ENCODE measurements around the gene DHX30.

DNA sequence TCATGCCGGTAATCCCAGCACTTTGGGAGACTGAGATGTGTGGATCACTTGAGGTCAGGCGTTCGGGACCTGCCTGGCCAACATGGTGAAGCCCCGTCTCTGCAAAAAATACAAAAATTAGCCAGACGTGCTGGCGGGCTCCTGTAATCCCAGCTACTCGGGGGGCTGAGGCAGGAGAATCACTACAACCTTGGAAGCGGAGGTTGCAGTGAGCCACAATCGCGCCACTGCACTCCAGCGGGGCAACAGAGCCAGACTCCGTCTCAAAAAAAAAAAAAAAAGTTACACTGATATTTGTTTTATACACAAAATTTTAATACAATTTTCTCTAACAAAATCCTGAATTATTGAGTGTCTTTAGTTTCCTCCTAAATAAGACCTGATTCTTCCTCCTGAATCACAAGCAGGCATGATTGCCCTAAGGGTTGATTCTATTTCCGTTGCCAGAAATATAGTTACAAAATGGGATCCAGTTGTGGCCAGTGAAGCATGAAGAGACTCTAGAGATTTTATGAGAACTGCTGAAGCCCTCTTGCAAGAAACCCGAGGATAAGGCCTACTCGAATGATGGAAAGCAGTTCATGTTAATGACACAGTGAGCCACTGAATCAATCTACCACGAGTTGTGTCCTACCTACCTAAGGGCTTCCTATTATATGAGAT, 11.6 kb upstream of the DHX30 start:
- TF ChIP-seq, protein P1, sequence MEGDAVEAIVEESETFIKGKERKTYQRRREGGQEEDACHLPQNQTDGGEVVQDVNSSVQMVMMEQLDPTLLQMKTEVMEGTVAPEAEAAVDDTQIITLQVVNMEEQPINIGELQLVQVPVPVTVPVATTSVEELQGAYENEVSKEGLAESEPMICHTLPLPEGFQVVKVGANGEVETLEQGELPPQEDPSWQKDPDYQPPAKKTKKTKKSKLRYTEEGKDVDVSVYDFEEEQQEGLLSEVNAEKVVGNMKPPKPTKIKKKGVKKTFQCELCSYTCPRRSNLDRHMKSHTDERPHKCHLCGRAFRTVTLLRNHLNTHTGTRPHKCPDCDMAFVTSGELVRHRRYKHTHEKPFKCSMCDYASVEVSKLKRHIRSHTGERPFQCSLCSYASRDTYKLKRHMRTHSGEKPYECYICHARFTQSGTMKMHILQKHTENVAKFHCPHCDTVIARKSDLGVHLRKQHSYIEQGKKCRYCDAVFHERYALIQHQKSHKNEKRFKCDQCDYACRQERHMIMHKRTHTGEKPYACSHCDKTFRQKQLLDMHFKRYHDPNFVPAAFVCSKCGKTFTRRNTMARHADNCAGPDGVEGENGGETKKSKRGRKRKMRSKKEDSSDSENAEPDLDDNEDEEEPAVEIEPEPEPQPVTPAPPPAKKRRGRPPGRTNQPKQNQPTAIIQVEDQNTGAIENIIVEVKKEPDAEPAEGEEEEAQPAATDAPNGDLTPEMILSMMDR (IDR thresholded peaks at IDR 0.05; ENCODE audit: low read length) = no peak
- no peak for TF ChIP-seq EZH2 (IDR thresholded peaks at IDR 0.05; ENCODE audit: borderline replicate concordance, low read length)
